Measurements from ENCODE around the gene MEGF6. TPM values are rescaled to one million over a fixed set of nuclear protein-coding genes. Genes with fewer than 3 reads are reported as not detected.

The MEGF6 gene
- polyA plus RNA-seq, 1 donor (not counting 4 experiments of a cell fraction or from before 2014, with no cell fraction given), result 0.24 TPM

- Histone ChIP-seq H3K9me3 (ENCODE audit: control insufficient read depth, low read depth, low read length) (no peaks in the 10 kb centered on the region), H3K9ac (ENCODE audit: control insufficient read depth, extremely low read depth, insufficient read depth, low read length) (no peak overlapping the region), H2AFZ (ENCODE audit: control insufficient read depth, low read length) (no peak overlapping the region), H3K36me3 (ENCODE audit: control insufficient read depth in 2 of 2, extremely low read depth in 1 of 2, insufficient read depth in 2 of 2, low read length in 2 of 2) (no peaks in the 10 kb centered on the region), H3K4me2 (ENCODE audit: control insufficient read depth, extremely low read depth, insufficient read depth, low read depth, low read length) (no peak overlapping the region), H3K79me2 (ENCODE audit: control insufficient read depth, insufficient read depth, low read length) (no peaks in the 10 kb centered on the region), H4K20me1 (ENCODE audit: control insufficient read depth, extremely low read depth, insufficient read depth, low read length) (no peaks in the 10 kb centered on the region), H3K9me1 (ENCODE audit: control insufficient read depth, extremely low read depth, insufficient read depth, low read length) (no peaks in the 10 kb centered on the region), H3K4me1 (ENCODE audit: control insufficient read depth, extremely low read depth, insufficient read depth, low read length) (peaks cover 18% of the 10 kb centered on the region), H3K4me3 (ENCODE audit: control insufficient read depth in 2 of 3, extremely low read depth in 1 of 3, insufficient read depth in 2 of 3, low read depth in 1 of 3, low read length in 3 of 3) (no peak overlapping the region), H3K27ac (ENCODE audit: control insufficient read depth, insufficient read depth, low read length) (no peak overlapping the region), H3K27me3 (ENCODE audit: control insufficient read depth, extremely low read depth, insufficient read depth, low read length) (peaks cover under 1% of the 10 kb centered on the region)
- DNase-seq (ENCODE audit: low read depth, low spot score) (no peak), FAIRE-seq (no peak)
- TF ChIP-seq CTCF (optimal IDR thresholded peaks at IDR 0.05 in 1 of 3, IDR thresholded peaks at IDR 0.05 in 1 of 3, conservative IDR thresholded peaks at IDR 0.05 in 1 of 3; ENCODE audit: extremely low read depth in 1 of 3, insufficient read depth in 2 of 3, low read length in 3 of 3), result no peak
- no peak for TF ChIP-seq EZH2 (IDR thresholded peaks at IDR 0.05; ENCODE audit: low read length)
- dilution Hi-C loops (cut with MboI; ENCODE audit: extremely low pct_ligation_motif_present, low sequenced_read_pairs), result loop anchor here (25.0 kb wide), 1 partner anchor 95 kb away; the partner anchor contains the start of gene TPRG1L
These were observed 69.4 kb downstream of the MEGF6 start for GRCh38 chr1:3541936-3542335.

GRCh38 chr1:3541465-3541864 is 69.8 kb downstream of the MEGF6 start:
- H3K4me1 ChIP-seq (ENCODE audit: control insufficient read depth, extremely low read depth, insufficient read depth, low read length), result peaks cover 18% of the 10 kb centered on the region
- H2AFZ ChIP-seq (ENCODE audit: control insufficient read depth, low read length), result no peak overlapping the region
- H3K9me1 ChIP-seq (ENCODE audit: control insufficient read depth, extremely low read depth, insufficient read depth, low read length), result no peaks in the 10 kb centered on the region
- H3K79me2 ChIP-seq (ENCODE audit: control insufficient read depth, insufficient read depth, low read length), result no peaks in the 10 kb centered on the region
- DNase-seq (ENCODE audit: low read depth, low spot score), result no peak
- FAIRE-seq, result no peak
- no peaks in the 10 kb centered on the region for H3K36me3 ChIP-seq (ENCODE audit: control insufficient read depth in 2 of 2, extremely low read depth in 1 of 2, insufficient read depth in 2 of 2, low read length in 2 of 2)
- H3K4me3 ChIP-seq (ENCODE audit: control insufficient read depth in 2 of 3, extremely low read depth in 1 of 3, insufficient read depth in 2 of 3, low read depth in 1 of 3, low read length in 3 of 3), result no peak overlapping the region
- H3K4me2 ChIP-seq (ENCODE audit: control insufficient read depth, extremely low read depth, insufficient read depth, low read depth, low read length), result no peak overlapping the region
- TF ChIP-seq EZH2 (IDR thresholded peaks at IDR 0.05; ENCODE audit: low read length) (no peak), CTCF (optimal IDR thresholded peaks at IDR 0.05 in 1 of 3, IDR thresholded peaks at IDR 0.05 in 1 of 3, conservative IDR thresholded peaks at IDR 0.05 in 1 of 3; ENCODE audit: extremely low read depth in 1 of 3, insufficient read depth in 2 of 3, low read length in 3 of 3) (no peak)
- dilution Hi-C loops (cut with MboI; ENCODE audit: extremely low pct_ligation_motif_present, low sequenced_read_pairs), result loop anchor here (25.0 kb wide), 1 partner anchor 96 kb away; the partner anchor contains the start of gene TPRG1L
- H3K9me3 ChIP-seq (ENCODE audit: control insufficient read depth, low read depth, low read length), result no peaks in the 10 kb centered on the region
- H3K27me3 ChIP-seq (ENCODE audit: control insufficient read depth, extremely low read depth, insufficient read depth, low read length), result no peaks in the 10 kb centered on the region
- no peak overlapping the region for H3K9ac ChIP-seq (ENCODE audit: control insufficient read depth, extremely low read depth, insufficient read depth, low read length)
- H4K20me1 ChIP-seq (ENCODE audit: control insufficient read depth, extremely low read depth, insufficient read depth, low read length), result no peaks in the 10 kb centered on the region
- H3K27ac ChIP-seq (ENCODE audit: control insufficient read depth, insufficient read depth, low read length), result no peak overlapping the region
